Stomach (tissue), 9 donors: ENCODE measurements around the gene DPF1. TPM values are rescaled to one million over a fixed set of nuclear protein-coding genes. Genes with fewer than 3 reads are reported as not detected.

Experiments used
- DNase-seq, 2 donors: peaks; one replicate each; pipeline versions ENCODE4 v3.0.0 to v3.0.0-alpha.2; 2013 to 2019
- H3K27ac ChIP-seq, 5 donors: fragments of 200-600 bp in 4 of 5; sonication (generic) in 4 of 5; one replicate each; pipeline ENCODE4 v1.5.1; 2013 to 2019; ENCODE audit warnings: mild to moderate bottlenecking in 1 of 5, moderate library complexity in 1 of 5
- H3K27me3 ChIP-seq, 3 donors: fragments of 200-600 bp; sonication (generic); one replicate each; pipeline ENCODE4 v1.5.1; 2017 to 2019; ENCODE audit warnings: mixed run types in 1 of 3
- H3K36me3 ChIP-seq, 4 donors: fragments of 200-600 bp; sonication (generic); 1 replicate in 3 of 4; 2 replicates in 1 of 4; pipeline ENCODE4 v1.5.1; 2016 to 2019
- H3K4me1 ChIP-seq, 4 donors: fragments of 200-600 bp; sonication (generic); one replicate each; pipeline ENCODE4 v1.5.1; 2016 to 2019
- H3K4me3 ChIP-seq, 4 donors: fragments of 200-600 bp; sonication (generic) in 3 of 4; one replicate each; pipeline ENCODE4 v1.5.1; 2016 to 2019; ENCODE audit warnings: mild to moderate bottlenecking in 1 of 4
- H3K9me3 ChIP-seq, 4 donors: fragments of 200-600 bp; sonication (generic); one replicate each; pipeline ENCODE4 v1.5.1; 2016 to 2019
- CTCF ChIP-seq, 7 experiments: fragments of 450-650 bp in 4 of 7; fragments of 200-600 bp in 3 of 7; sonication (generic) in 3 of 7; IDR thresholded peaks; one replicate each; pipeline ENCODE4 v1.5.1; 2016 to 2019; ENCODE audit warnings: antibody characterized with exemption in 7 of 7, control low read depth in 2 of 7, mild to moderate bottlenecking in 1 of 7
- EP300 ChIP-seq: sonication (generic); formaldehyde crosslinking; IDR thresholded peaks from one replicate; pipeline ENCODE4 v1.6.1; 2017; ENCODE audit warnings: antibody characterized with exemption
- POLR2A ChIP-seq, 4 donors: fragments of 450-650 bp; IDR thresholded peaks; one replicate each; pipeline ENCODE4 v1.6.1; 2016; ENCODE audit warnings: antibody characterized with exemption in 4 of 4, control low read depth in 2 of 4, mild to moderate bottlenecking in 1 of 4, moderate library complexity in 1 of 4
- POLR2AphosphoS5 ChIP-seq, 3 donors: sonication (generic); formaldehyde crosslinking; IDR thresholded peaks; one replicate each; pipeline ENCODE4 v1.6.1; 2016; ENCODE audit warnings: antibody characterized with exemption in 3 of 3
- WGBS, 5 donors: extraction: QIAGEN DNeasy Blood & Tissue Kit in 3 of 5; methylation state at CpG; one replicate each; pipeline versions ENCODE4 v1.1.5 to v1.1.7; 2013 to 2018; 5-methylcytosine and 5-hydroxymethylcytosine counted together
- intact Hi-C: fragments of 100-400 bp; cut with DNase I; formaldehyde crosslinking; loops from one replicate; pipeline ENCODE4 v1.15.1; 2023; ENCODE audit warnings: low total_unique reads
- polyA plus RNA-seq, 3 donors: library from polyadenylated mRNA; stranded (reverse); fragments of 200-250 nt; gene quantifications; one replicate each; pipeline ENCODE4 v1.2.3, GENCODE V29; 2013
- total RNA-seq, 5 donors: library from RNA; depleted of rRNA; stranded (reverse); fragments of >200 nt; gene quantifications; one replicate each; pipeline versions ENCODE4 v1.1.0 to v1.2.3, GENCODE V29; 2014 to 2016
- donor health status: healthy with polysubstance abuse.
- donor health status: Bipolar disorder and iron deficiency.
- donor health status: healthy.

DPF1 gene
- total and polyA plus RNA-seq, 8 donors, result 0.12 to 0.43 TPM; not detected in 6

- peaks cover 14 to 99% (median 33%) of the 10 kb centered on the region in 3 donors for H3K27me3 ChIP-seq
- TF ChIP-seq EP300 (no peak), POLR2AphosphoS5 (IDR thresholded peaks at IDR 0.05) (no peak), POLR2A (IDR thresholded peaks at IDR 0.05) (no peak), CTCF (IDR thresholded peaks at IDR 0.05) (no peak)
- intact Hi-C loops, result no loop called here
- H3K4me1 ChIP-seq, result peaks cover 6 to 9% (median 8%) of the 10 kb centered on the region in 4 donors
- no peaks in the 10 kb centered on the region for H3K9me3 ChIP-seq
- H3K27ac ChIP-seq, result no peak overlapping the region
- H3K36me3 ChIP-seq, result no peaks in the 10 kb centered on the region
- H3K4me3 ChIP-seq, result no peak overlapping the region
- 88 to 92% (median 90%) methylated on average over 8 to 10 of the region's 10 CpGs for WGBS, 5 donors
- DNase-seq, result no peak
Measured at GRCh38 chr19:38219221-38219620, 4.8 kb downstream of the DPF1 start.

GRCh38 chr19:38218204-38218603 is 5.8 kb downstream of the DPF1 start:
- Histone ChIP-seq H3K9me3 (no peaks in the 10 kb centered on the region), H3K27ac (no peak overlapping the region), H3K27me3 (peaks cover 10 to 99% (median 27%) of the 10 kb centered on the region in 3 donors), H3K4me3 (no peak overlapping the region), H3K4me1 (no peaks in the 10 kb centered on the region), H3K36me3 (no peaks in the 10 kb centered on the region)
- TF ChIP-seq EP300 (no peak), CTCF (IDR thresholded peaks at IDR 0.05) (no peak), POLR2A (IDR thresholded peaks at IDR 0.05) (no peak), POLR2AphosphoS5 (IDR thresholded peaks at IDR 0.05) (no peak)
- 72 to 100% (median 88%) methylated on average over 2 to 3 of the region's 3 CpGs for WGBS, 5 donors
- no peak for DNase-seq
- intact Hi-C loops, result no loop called here

- Histone ChIP-seq H3K4me3 (no peak overlapping the region), H3K9me3 (no peaks in the 10 kb centered on the region), H3K4me1 (no peaks in the 10 kb centered on the region), H3K36me3 (no peaks in the 10 kb centered on the region), H3K27me3 (peaks cover 0 to 99% (median 18%) of the 10 kb centered on the region in 3 donors), H3K27ac (no peak overlapping the region)
- intact Hi-C loops, result no loop called here
- TF ChIP-seq CTCF (IDR thresholded peaks at IDR 0.05) (no peak), EP300 (no peak), POLR2AphosphoS5 (IDR thresholded peaks at IDR 0.05) (no peak), POLR2A (IDR thresholded peaks at IDR 0.05) (no peak)
- 33 to 54% (median 53%) methylated on average over 23 to 26 of the region's 26 CpGs for WGBS, 5 donors
- DNase-seq, result peak in 1 of 2 donors; percentile 62
Measured at GRCh38 chr19:38216785-38217641, 7.0 kb downstream of the DPF1 start.

- intact Hi-C loops, result no loop called here
- peaks cover 7 to 100% (median 41%) of the 10 kb centered on the region in 3 donors for H3K27me3 ChIP-seq
- H3K36me3 ChIP-seq, result no peaks in the 10 kb centered on the region
- peaks cover 23 to 28% (median 27%) of the 10 kb centered on the region in 4 donors for H3K4me1 ChIP-seq
- TF ChIP-seq POLR2AphosphoS5 (IDR thresholded peaks at IDR 0.05) (no peak), EP300 (no peak)
- WGBS, 5 donors, result 48 to 65% (median 61%) methylated on average over 24 of the region's 24 CpGs
- no peak overlapping the region for H3K27ac ChIP-seq
- H3K4me3 ChIP-seq, result no peak overlapping the region
- peak in 1 of 2 donors; percentile 68 for DNase-seq
- no peaks in the 10 kb centered on the region for H3K9me3 ChIP-seq
Measured at GRCh38 chr19:38213911-38214625, 10.0 kb downstream of the DPF1 start.
